GM04504 (cell line): ENCODE results near the gene IMMP2L.
"Not testable (repeated sequence)": the region's sequence is repeated elsewhere in the genome, so short reads cannot be mapped to it uniquely, and the experiment has no call there.

Source experiments
- DNase-seq: peaks from one replicate; pipeline ENCODE4 v3.0.0-alpha.2; 2012; ENCODE audit warnings: low read depth

IMMP2L gene

GRCh38 chr7:110988890-110989501, 573.3 kb downstream of the IMMP2L start:
- no peak for DNase-seq

- no peak for DNase-seq
Observed at GRCh38 chr7:110988348-110988747, 573.9 kb downstream of the IMMP2L start.

GRCh38 chr7:110987127-110987693, 575.1 kb downstream of the IMMP2L start:
- no peak for DNase-seq

GRCh38 chr7:110983822-110984456, 578.4 kb downstream of the IMMP2L start:
- DNase-seq = no peak

GRCh38 chr7:110977127-110977737, 585.1 kb downstream of the IMMP2L start:
- DNase-seq = no peak

GRCh38 chr7:110975486-110975885, 586.8 kb downstream of the IMMP2L start:
- DNase-seq = no peak

GRCh38 chr7:110974441-110974840, 587.9 kb downstream of the IMMP2L start:
- no peak for DNase-seq

GRCh38 chr7:110973196-110973990, 588.9 kb downstream of the IMMP2L start:
- no peak for DNase-seq

GRCh38 chr7:110964775-110965174, 597.5 kb downstream of the IMMP2L start:
- DNase-seq = no peak

- no peak for DNase-seq
Observed at GRCh38 chr7:110962826-110963225, 599.5 kb downstream of the IMMP2L start.

GRCh38 chr7:110962374-110962773, 599.9 kb downstream of the IMMP2L start:
- no peak for DNase-seq

GRCh38 chr7:110960811-110961210, 601.5 kb downstream of the IMMP2L start:
- DNase-seq = no peak

GRCh38 chr7:110948280-110948679, 614.0 kb downstream of the IMMP2L start:
- DNase-seq = no peak

- DNase-seq = no peak
Observed at GRCh38 chr7:110947408-110947807, 614.9 kb downstream of the IMMP2L start.

- no peak for DNase-seq
Observed at GRCh38 chr7:110944966-110945644, 617.2 kb downstream of the IMMP2L start.

GRCh38 chr7:110944448-110944847, 617.8 kb downstream of the IMMP2L start:
- DNase-seq = no peak

GRCh38 chr7:110943701-110944345, 618.5 kb downstream of the IMMP2L start:
- DNase-seq = peak; percentile 21

- no peak for DNase-seq
Observed at GRCh38 chr7:110941385-110941784, 620.9 kb downstream of the IMMP2L start.

GRCh38 chr7:110940756-110941155, 621.5 kb downstream of the IMMP2L start:
- no peak for DNase-seq

GRCh38 chr7:110938165-110938564, 624.1 kb downstream of the IMMP2L start:
- DNase-seq = no peak

GRCh38 chr7:110936665-110937064, 625.6 kb downstream of the IMMP2L start:
- DNase-seq = not testable (repeated sequence)
